ENCODE results near the gene RANBP17. TPM values are rescaled to one million over a fixed set of nuclear protein-coding genes. Genes with fewer than 3 reads are reported as not detected.

The RANBP17 gene
- polyA plus RNA-seq, 1 of the 3 experiments (the other 2 are of a cell fraction), result 6.0 TPM

DNA sequence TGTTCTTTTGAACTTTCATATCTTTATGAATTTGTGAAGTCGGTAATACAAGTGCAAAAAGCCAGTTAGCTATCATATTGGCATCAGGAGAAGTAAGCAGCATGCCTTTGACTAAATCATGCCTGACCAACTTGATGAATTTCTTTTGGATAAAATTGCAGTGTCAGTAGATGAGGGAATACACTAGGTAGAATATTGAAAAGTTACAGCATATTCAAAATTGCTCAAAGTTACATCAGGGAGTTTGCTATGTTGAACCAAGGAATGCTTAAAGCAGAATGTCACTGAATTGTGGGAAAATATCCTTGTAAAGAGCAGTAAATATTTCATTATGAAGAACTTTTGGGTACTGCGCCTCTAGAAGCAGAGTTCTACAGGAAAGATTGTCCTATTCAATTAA lies 360.1 kb downstream of the RANBP17 start (continued):
- TF ChIP-seq, protein P1, sequence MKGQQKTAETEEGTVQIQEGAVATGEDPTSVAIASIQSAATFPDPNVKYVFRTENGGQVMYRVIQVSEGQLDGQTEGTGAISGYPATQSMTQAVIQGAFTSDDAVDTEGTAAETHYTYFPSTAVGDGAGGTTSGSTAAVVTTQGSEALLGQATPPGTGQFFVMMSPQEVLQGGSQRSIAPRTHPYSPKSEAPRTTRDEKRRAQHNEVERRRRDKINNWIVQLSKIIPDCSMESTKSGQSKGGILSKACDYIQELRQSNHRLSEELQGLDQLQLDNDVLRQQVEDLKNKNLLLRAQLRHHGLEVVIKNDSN (IDR thresholded peaks at IDR 0.05; ENCODE audit: borderline replicate concordance, low read depth), result no peak

DNA sequence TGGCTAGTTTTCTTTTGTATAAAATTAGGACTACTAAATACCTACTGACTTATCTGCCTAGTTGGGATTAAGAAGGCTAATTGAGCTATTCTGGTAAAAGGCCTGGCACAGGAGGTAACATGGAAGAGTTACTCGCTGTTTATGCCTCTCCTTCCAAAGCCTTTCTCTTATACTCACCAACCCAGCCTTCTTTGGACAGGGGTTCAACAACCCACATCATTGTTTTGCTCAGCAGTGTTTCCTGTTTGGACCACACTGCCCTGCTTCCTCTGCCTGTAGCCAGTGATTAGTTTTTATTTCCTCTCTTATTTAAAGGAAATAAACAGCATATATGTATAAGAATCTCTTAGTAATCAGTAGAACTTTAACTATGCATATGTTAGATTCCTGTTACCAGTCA lies 362.1 kb downstream of the RANBP17 start:
- Histone ChIP-seq H4K20me1 (ENCODE audit: insufficient read depth) (no peaks in the 10 kb centered on the region), H3K27ac (ENCODE audit: low read depth in 2 of 2, low read length in 1 of 2) (no peak overlapping the region), H3K9me2 (no peaks in the 10 kb centered on the region), H3K9me3 (no peaks in the 10 kb centered on the region), H3F3A (replicated peaks; ENCODE audit: insufficient read depth) (no peaks in the 10 kb centered on the region), H3K4me2 (no peak overlapping the region), H3K4me3 (ENCODE audit: low read depth in 2 of 2, low read length in 1 of 2) (no peak overlapping the region), H3K4me1 (ENCODE audit: control insufficient read depth in 1 of 2, insufficient read depth in 2 of 2, low read depth in 1 of 2, low read length in 1 of 2) (peaks cover 0 to 7% of the 10 kb centered on the region in 2 experiments; a peak in 2 of 4 replicates), H3K9ac (no peak overlapping the region), H3K79me2 (ENCODE audit: insufficient read depth) (no peaks in the 10 kb centered on the region), H2AFZ (ENCODE audit: low read depth) (no peak overlapping the region), H3K27me3 (ENCODE audit: insufficient read depth) (no peaks in the 10 kb centered on the region), H3K36me3 (replicated peaks in 1 of 2; ENCODE audit: control insufficient read depth in 1 of 2, insufficient read depth in 2 of 2, low read length in 1 of 2) (no peaks in the 10 kb centered on the region)
- CTCF ChIA-PET, result interaction anchor here (0.5 to 1.5 kb wide), 5 partner anchors 16 to 230 kb away, joined by 3 to 5 read pairs (median 3); no protein-coding TSS in a partner anchor
- 94% methylated on average over 1 of the region's 1 CpG for WGBS (ENCODE audit: low lambda C conversion rate)
- TF ChIP-seq NRF1 (IDR thresholded peaks at IDR 0.05; ENCODE audit: low read depth, low read length), result no peak
- TF ChIP-seq RAD21 (IDR thresholded peaks at IDR 0.05; ENCODE audit: low read length), result no peak
- no peak for TF ChIP-seq MXI1 (IDR thresholded peaks at IDR 0.05; ENCODE audit: low read depth, low read length)
- TF ChIP-seq POLR2AphosphoS5 (IDR thresholded peaks at IDR 0.05; ENCODE audit: low read depth, low read length), result no peak
- TF ChIP-seq, protein P2, sequence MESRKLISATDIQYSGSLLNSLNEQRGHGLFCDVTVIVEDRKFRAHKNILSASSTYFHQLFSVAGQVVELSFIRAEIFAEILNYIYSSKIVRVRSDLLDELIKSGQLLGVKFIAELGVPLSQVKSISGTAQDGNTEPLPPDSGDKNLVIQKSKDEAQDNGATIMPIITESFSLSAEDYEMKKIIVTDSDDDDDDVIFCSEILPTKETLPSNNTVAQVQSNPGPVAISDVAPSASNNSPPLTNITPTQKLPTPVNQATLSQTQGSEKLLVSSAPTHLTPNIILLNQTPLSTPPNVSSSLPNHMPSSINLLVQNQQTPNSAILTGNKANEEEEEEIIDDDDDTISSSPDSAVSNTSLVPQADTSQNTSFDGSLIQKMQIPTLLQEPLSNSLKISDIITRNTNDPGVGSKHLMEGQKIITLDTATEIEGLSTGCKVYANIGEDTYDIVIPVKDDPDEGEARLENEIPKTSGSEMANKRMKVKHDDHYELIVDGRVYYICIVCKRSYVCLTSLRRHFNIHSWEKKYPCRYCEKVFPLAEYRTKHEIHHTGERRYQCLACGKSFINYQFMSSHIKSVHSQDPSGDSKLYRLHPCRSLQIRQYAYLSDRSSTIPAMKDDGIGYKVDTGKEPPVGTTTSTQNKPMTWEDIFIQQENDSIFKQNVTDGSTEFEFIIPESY (IDR thresholded peaks at IDR 0.05; ENCODE audit: borderline replicate concordance, low read depth), result no peak
- no peak for TF ChIP-seq NFIC (IDR thresholded peaks at IDR 0.05; ENCODE audit: borderline replicate concordance)
- TF ChIP-seq, protein P3, sequence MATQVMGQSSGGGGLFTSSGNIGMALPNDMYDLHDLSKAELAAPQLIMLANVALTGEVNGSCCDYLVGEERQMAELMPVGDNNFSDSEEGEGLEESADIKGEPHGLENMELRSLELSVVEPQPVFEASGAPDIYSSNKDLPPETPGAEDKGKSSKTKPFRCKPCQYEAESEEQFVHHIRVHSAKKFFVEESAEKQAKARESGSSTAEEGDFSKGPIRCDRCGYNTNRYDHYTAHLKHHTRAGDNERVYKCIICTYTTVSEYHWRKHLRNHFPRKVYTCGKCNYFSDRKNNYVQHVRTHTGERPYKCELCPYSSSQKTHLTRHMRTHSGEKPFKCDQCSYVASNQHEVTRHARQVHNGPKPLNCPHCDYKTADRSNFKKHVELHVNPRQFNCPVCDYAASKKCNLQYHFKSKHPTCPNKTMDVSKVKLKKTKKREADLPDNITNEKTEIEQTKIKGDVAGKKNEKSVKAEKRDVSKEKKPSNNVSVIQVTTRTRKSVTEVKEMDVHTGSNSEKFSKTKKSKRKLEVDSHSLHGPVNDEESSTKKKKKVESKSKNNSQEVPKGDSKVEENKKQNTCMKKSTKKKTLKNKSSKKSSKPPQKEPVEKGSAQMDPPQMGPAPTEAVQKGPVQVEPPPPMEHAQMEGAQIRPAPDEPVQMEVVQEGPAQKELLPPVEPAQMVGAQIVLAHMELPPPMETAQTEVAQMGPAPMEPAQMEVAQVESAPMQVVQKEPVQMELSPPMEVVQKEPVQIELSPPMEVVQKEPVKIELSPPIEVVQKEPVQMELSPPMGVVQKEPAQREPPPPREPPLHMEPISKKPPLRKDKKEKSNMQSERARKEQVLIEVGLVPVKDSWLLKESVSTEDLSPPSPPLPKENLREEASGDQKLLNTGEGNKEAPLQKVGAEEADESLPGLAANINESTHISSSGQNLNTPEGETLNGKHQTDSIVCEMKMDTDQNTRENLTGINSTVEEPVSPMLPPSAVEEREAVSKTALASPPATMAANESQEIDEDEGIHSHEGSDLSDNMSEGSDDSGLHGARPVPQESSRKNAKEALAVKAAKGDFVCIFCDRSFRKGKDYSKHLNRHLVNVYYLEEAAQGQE (IDR thresholded peaks at IDR 0.05; ENCODE audit: low read depth, low read length), result no peak
- TF ChIP-seq, protein P4, sequence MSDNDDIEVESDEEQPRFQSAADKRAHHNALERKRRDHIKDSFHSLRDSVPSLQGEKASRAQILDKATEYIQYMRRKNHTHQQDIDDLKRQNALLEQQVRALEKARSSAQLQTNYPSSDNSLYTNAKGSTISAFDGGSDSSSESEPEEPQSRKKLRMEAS (IDR thresholded peaks at IDR 0.05; ENCODE audit: low read depth), result no peak
- TF ChIP-seq EZH2phosphoT487 (IDR thresholded peaks at IDR 0.05; ENCODE audit: borderline replicate concordance, low read depth), result no peak
- TF ChIP-seq, protein P5, sequence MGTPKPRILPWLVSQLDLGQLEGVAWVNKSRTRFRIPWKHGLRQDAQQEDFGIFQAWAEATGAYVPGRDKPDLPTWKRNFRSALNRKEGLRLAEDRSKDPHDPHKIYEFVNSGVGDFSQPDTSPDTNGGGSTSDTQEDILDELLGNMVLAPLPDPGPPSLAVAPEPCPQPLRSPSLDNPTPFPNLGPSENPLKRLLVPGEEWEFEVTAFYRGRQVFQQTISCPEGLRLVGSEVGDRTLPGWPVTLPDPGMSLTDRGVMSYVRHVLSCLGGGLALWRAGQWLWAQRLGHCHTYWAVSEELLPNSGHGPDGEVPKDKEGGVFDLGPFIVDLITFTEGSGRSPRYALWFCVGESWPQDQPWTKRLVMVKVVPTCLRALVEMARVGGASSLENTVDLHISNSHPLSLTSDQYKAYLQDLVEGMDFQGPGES (IDR thresholded peaks at IDR 0.05; ENCODE audit: low read depth, low read length), result no peak
- no peak for TF ChIP-seq GABPA (IDR thresholded peaks at IDR 0.05; ENCODE audit: low read depth)
- TF ChIP-seq SMC3 (IDR thresholded peaks at IDR 0.05; ENCODE audit: low read depth, low read length), result no peak
- TF ChIP-seq, protein P6, sequence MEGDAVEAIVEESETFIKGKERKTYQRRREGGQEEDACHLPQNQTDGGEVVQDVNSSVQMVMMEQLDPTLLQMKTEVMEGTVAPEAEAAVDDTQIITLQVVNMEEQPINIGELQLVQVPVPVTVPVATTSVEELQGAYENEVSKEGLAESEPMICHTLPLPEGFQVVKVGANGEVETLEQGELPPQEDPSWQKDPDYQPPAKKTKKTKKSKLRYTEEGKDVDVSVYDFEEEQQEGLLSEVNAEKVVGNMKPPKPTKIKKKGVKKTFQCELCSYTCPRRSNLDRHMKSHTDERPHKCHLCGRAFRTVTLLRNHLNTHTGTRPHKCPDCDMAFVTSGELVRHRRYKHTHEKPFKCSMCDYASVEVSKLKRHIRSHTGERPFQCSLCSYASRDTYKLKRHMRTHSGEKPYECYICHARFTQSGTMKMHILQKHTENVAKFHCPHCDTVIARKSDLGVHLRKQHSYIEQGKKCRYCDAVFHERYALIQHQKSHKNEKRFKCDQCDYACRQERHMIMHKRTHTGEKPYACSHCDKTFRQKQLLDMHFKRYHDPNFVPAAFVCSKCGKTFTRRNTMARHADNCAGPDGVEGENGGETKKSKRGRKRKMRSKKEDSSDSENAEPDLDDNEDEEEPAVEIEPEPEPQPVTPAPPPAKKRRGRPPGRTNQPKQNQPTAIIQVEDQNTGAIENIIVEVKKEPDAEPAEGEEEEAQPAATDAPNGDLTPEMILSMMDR (IDR thresholded peaks at IDR 0.05), result no peak
- TF ChIP-seq RCOR1 (IDR thresholded peaks at IDR 0.05; ENCODE audit: low read length), result no peak
- TF ChIP-seq TEAD4 (IDR thresholded peaks at IDR 0.05; ENCODE audit: borderline replicate concordance, insufficient read depth), result no peak
- no peak for TF ChIP-seq SIN3A (IDR thresholded peaks at IDR 0.05; ENCODE audit: borderline replicate concordance, low read depth, low read length)
- no peak for TF ChIP-seq GATA2 (CRISPR knock-in tag; IDR thresholded peaks at IDR 0.05)
- TF ChIP-seq TAF1 (IDR thresholded peaks at IDR 0.05; ENCODE audit: borderline replicate concordance, low read depth, low read length), result no peak
- no peak for DNase-seq
- POLR2A ChIA-PET, result no interaction called here

Data from SK-N-SH (cell line).